ENCODE measurements around the gene PDE2A. TPM values are rescaled to one million over a fixed set of nuclear protein-coding genes. Genes with fewer than 3 reads are reported as not detected.

Gene PDE2A
- total and polyA plus RNA-seq, 2 of the 4 experiments (the other 2 are of a cell fraction) = 0.02 TPM; not detected in 1

GRCh38 chr11:72585762-72586311, 88.4 kb downstream of the PDE2A start:
- H3K23ac ChIP-seq (ENCODE audit: low read depth, low read length) = no peak overlapping the region; the same call in 1 of the 2 replicates
- ATAC-seq (ENCODE audit: low read depth) (peak; percentile 85), DNase-seq (peak; percentile 44)
- dilution Hi-C loops (cut with HindIII; ENCODE audit: low sequenced_read_pairs, unreplicated experiment) = no loop called here
- no peak overlapping the region for H3K27ac ChIP-seq (ENCODE audit: insufficient read depth, low read length)
- no peaks in the 10 kb centered on the region for H3K9me1 ChIP-seq (ENCODE audit: insufficient read depth, low read length)
- H2BK120ac ChIP-seq (ENCODE audit: low read depth, low read length) = no peak overlapping the region
- H3K18ac ChIP-seq (ENCODE audit: low read depth, low read length) = no peak overlapping the region
- TF ChIP-seq CTCF (conservative IDR thresholded peaks at IDR 0.05; ENCODE audit: low read depth, low read length) (peak; percentile 78), ELK1 (IDR thresholded peaks at IDR 0.05; ENCODE audit: borderline replicate concordance, low read depth, low read length) (no peak), CHD1 (IDR thresholded peaks at IDR 0.05; ENCODE audit: low read depth, low read length) (no peak), RAD21 (IDR thresholded peaks at IDR 0.05; ENCODE audit: low read length) (peak; percentile 75), USF2 (IDR thresholded peaks at IDR 0.05; ENCODE audit: low read depth, low read length) (no peak), RCOR1 (IDR thresholded peaks at IDR 0.05; ENCODE audit: insufficient replicate concordance, low read length) (no peak), FOS (IDR thresholded peaks at IDR 0.05; ENCODE audit: low read depth, low read length) (no peak), RFX5 (IDR thresholded peaks at IDR 0.05; ENCODE audit: low read depth, low read length) (no peak), CEBPB (IDR thresholded peaks at IDR 0.05; ENCODE audit: low read depth, low read length) (no peak), BHLHE40 (IDR thresholded peaks at IDR 0.05; ENCODE audit: low read depth, low read length) (no peak), MAFK (IDR thresholded peaks at IDR 0.05; ENCODE audit: low read depth, low read length) (no peak), MAZ (IDR thresholded peaks at IDR 0.05; ENCODE audit: borderline replicate concordance, low read depth, low read length) (no peak), MXI1 (IDR thresholded peaks at IDR 0.05; ENCODE audit: borderline replicate concordance, low read depth, low read length) (no peak), POLR2A (IDR thresholded peaks at IDR 0.05; ENCODE audit: low read depth, low read length) (no peak), NFE2L2 (IDR thresholded peaks at IDR 0.05; ENCODE audit: low read depth, low read length) (no peak), SMC3 (IDR thresholded peaks at IDR 0.05; ENCODE audit: low read depth, low read length) (peak; percentile 57)
- in situ Hi-C loops (cut with MboI; ENCODE audit: low sequenced_read_pairs) = loop anchor here (5.0 to 10.0 kb wide), 2 partner anchors 59 to 96 kb away; no protein-coding TSS in a partner anchor
- no peak overlapping the region for H3K4me3 ChIP-seq (ENCODE audit: insufficient read depth, low read depth, low read length)
- no peak overlapping the region for H3K4me2 ChIP-seq (ENCODE audit: low read depth, low read length)
- no peak overlapping the region for H3K9ac ChIP-seq (ENCODE audit: low read depth, low read length)
- no TSS peak for BruUV-seq (replicated peaks)
- H4K8ac ChIP-seq (ENCODE audit: low read depth in 2 of 2, low read length in 2 of 2) = no peak overlapping the region
- no peak overlapping the region for H4K91ac ChIP-seq (ENCODE audit: insufficient read depth, low read depth, low read length)
- no peak overlapping the region for H2AK5ac ChIP-seq (ENCODE audit: low read depth, low read length)
- no peaks in the 10 kb centered on the region; the same call in 1 of the 2 replicates for H3K4me1 ChIP-seq (ENCODE audit: control insufficient read depth, insufficient read depth, low read length)
- ChIA-PET CTCF (interaction anchor here (1.4 kb wide), 1 partner anchor 82 kb away, joined by 6 read pairs; no protein-coding TSS in a partner anchor), POLR2A (ENCODE audit: unreplicated experiment) (no interaction called here)
- H2BK15ac ChIP-seq (ENCODE audit: low read depth, low read length) = no peak overlapping the region
- no peak overlapping the region for H2AK9ac ChIP-seq (replicated peaks; ENCODE audit: low read depth, low read length, poor library complexity)
- no peak overlapping the region for H2BK20ac ChIP-seq (ENCODE audit: low read depth, low read length)
- H3K14ac ChIP-seq (replicated peaks; ENCODE audit: low read depth, low read length) = no peak overlapping the region
- H4K20me1 ChIP-seq (ENCODE audit: insufficient read depth, low read length) = peaks cover 2% of the 10 kb centered on the region; the same call in 1 of the 2 replicates
- peak overlapping the region; percentile 48 for H2AFZ ChIP-seq (replicated peaks; ENCODE audit: low read length, poor library complexity)
- H3K27me3 ChIP-seq (ENCODE audit: control insufficient read depth, insufficient read depth, low read length) = peaks cover 98% of the 10 kb centered on the region
- intact Hi-C loops (cut with micrococcal nuclease) = loop anchor here (1.0 kb wide), 2 partner anchors 57 to 97 kb away; no protein-coding TSS in a partner anchor
- H3K79me1 ChIP-seq (ENCODE audit: low read depth in 1 of 2, low read length in 2 of 2) = no peaks in the 10 kb centered on the region
- H3K9me3 ChIP-seq (ENCODE audit: control insufficient read depth, insufficient read depth, low read length) = peaks cover 7% of the 10 kb centered on the region; the same call in 1 of the 2 replicates
- 0% methylated on average over 5 of the region's 15 CpGs; no CpG with 5 or more reads in 1 of the 2 experiments for WGBS, 2 experiments (ENCODE audit: extremely low coverage in 2 of 2, insufficient read length in 1 of 2)
- no peak overlapping the region for H4K5ac ChIP-seq (ENCODE audit: low read depth, low read length)
- no peaks in the 10 kb centered on the region for H3K36me3 ChIP-seq (ENCODE audit: control insufficient read depth, insufficient read depth, low read length)
- H2BK5ac ChIP-seq (ENCODE audit: low read depth, low read length, poor library complexity, severe bottlenecking) = no peak overlapping the region
- H3K4ac ChIP-seq (ENCODE audit: low read depth, low read length) = no peak overlapping the region
- H3K56ac ChIP-seq (ENCODE audit: extremely low read depth, insufficient read depth, low read length) = no peak overlapping the region

All from IMR-90 (cell line).